CD4-positive, alpha-beta memory T cell (primary cell): Measurements from ENCODE around the gene HOXB3. TPM values are rescaled to one million over a fixed set of nuclear protein-coding genes. Genes with fewer than 3 reads are reported as not detected.
A peak's percentile ranks its signal among the peaks of the same experiment; 100 is the strongest.

ENCODE experiments used
- CTCF ChIA-PET: fragments of 350-600 bp; sonication (Branson Sonifier 250); formaldehyde crosslinking; loops from one replicate; lab custom pipeline; 2021; ENCODE audit warnings: inconsistent platforms; ENCODE audit not compliant: partially characterized antibody; lab: Charles Lee
- POLR2A ChIA-PET: fragments of 350-600 bp; sonication (Branson Sonifier 250); formaldehyde crosslinking; loops from one replicate; lab custom pipeline; 2021; ENCODE audit not compliant: partially characterized antibody; lab: Charles Lee
- DNase-seq, 5 donors: peaks; one replicate each; pipeline versions ENCODE4 v3.0.0 to v3.0.0-alpha.2; 2020 to 2022; ENCODE audit warnings: mixed read lengths in 1 of 5
- H3K27ac ChIP-seq: one replicate; pipeline ENCODE4 v1.7.0; 2013; ENCODE audit warnings: low read depth, low read length
- H3K27me3 ChIP-seq: 2 replicates; pipeline ENCODE4 v1.7.0; 2013; ENCODE audit warnings: mild to moderate bottlenecking, low read length, moderate library complexity; ENCODE audit not compliant: insufficient read depth
- H3K36me3 ChIP-seq: 2 replicates; pipeline ENCODE4 v1.7.0; 2013; ENCODE audit warnings: mild to moderate bottlenecking, low read length, moderate library complexity; ENCODE audit not compliant: insufficient read depth
- H3K4me1 ChIP-seq: 2 replicates; pipeline ENCODE4 v1.7.0; 2013; ENCODE audit warnings: mild to moderate bottlenecking, low read length, moderate library complexity; ENCODE audit not compliant: insufficient read depth
- H3K4me3 ChIP-seq, 2 donors: one replicate each; pipeline ENCODE4 v1.7.0; 2013; ENCODE audit warnings: low read length in 2 of 2, mild to moderate bottlenecking in 1 of 2
- H3K9me3 ChIP-seq, 2 donors: one replicate each; pipeline ENCODE4 v1.7.0; 2013; ENCODE audit warnings: low read length in 2 of 2, control low read depth in 1 of 2; ENCODE audit not compliant: control insufficient read depth in 1 of 2
- H3K27ac Mint-ChIP-seq, 7 donors: one replicate each; pipeline ENCODE4 v1.8.0; 2020 to 2021; ENCODE audit warnings: mixed read lengths in 7 of 7, mild to moderate bottlenecking in 6 of 7, inconsistent platforms in 3 of 7, moderate library complexity in 3 of 7
- H3K27me3 Mint-ChIP-seq, 2 donors: one replicate each; pipeline ENCODE4 v1.8.0; 2020 to 2021; ENCODE audit warnings: mixed read lengths in 2 of 2
- H3K36me3 Mint-ChIP-seq, 2 donors: one replicate each; pipeline ENCODE4 v1.8.0; 2020 to 2021; ENCODE audit warnings: mixed read lengths in 2 of 2, inconsistent platforms in 1 of 2, mild to moderate bottlenecking in 1 of 2
- H3K4me1 Mint-ChIP-seq, 4 donors: one replicate each; pipeline ENCODE4 v1.8.0; 2020 to 2021; ENCODE audit warnings: mixed read lengths in 4 of 4, mild to moderate bottlenecking in 1 of 4
- H3K4me3 Mint-ChIP-seq, 8 donors: one replicate each; pipeline ENCODE4 v1.8.0; 2020 to 2021; ENCODE audit warnings: mixed read lengths in 8 of 8, mild to moderate bottlenecking in 7 of 8, moderate library complexity in 6 of 8, inconsistent platforms in 3 of 8
- H3K9me3 Mint-ChIP-seq, 8 donors: one replicate each; pipeline ENCODE4 v1.8.0; 2020 to 2021; ENCODE audit warnings: mixed read lengths in 8 of 8, mild to moderate bottlenecking in 5 of 8, inconsistent platforms in 3 of 8, moderate library complexity in 1 of 8
- intact Hi-C: fragments of 100-400 bp; cut with micrococcal nuclease; formaldehyde crosslinking; loops from one replicate; pipeline ENCODE4 v1.15.1; 2023
- polyA plus RNA-seq, 2 donors: library from polyadenylated mRNA; unstranded; fragments of 300-500 nt; fragmentation: Illumina TruSeq; gene quantifications; one replicate each; pipeline ENCODE4 v1.2.3, GENCODE V29; 2021
- total RNA-seq, 2 experiments: library from RNA; stranded (reverse); gene quantifications; one replicate each; pipeline ENCODE4 v1.2.3, GENCODE V29; 2021

Gene HOXB3
- total and polyA plus RNA-seq, 4 experiments from 2014 or later = 0.10 to 14.5 (median 11.2) TPM; not detected in 1

- Mint-ChIP-seq H3K4me3 (no peak overlapping the region), H3K9me3 (no peaks in the 10 kb centered on the region), H3K36me3 (no peaks in the 10 kb centered on the region), H3K27ac (peak overlapping the region in 2 of 7 donors; percentile 46 to 73), H3K27me3 (peaks cover 0 to 1% of the 10 kb centered on the region in 2 donors), H3K4me1 (peaks cover 8 to 12% (median 9%) of the 10 kb centered on the region in 4 donors)
- Histone ChIP-seq H3K9me3 (no peaks in the 10 kb centered on the region), H3K36me3 (no peaks in the 10 kb centered on the region), H3K27me3 (no peaks in the 10 kb centered on the region), H3K4me1 (peaks cover 9% of the 10 kb centered on the region), H3K27ac (no peak overlapping the region), H3K4me3 (no peak overlapping the region)
- ChIA-PET CTCF (interaction anchor here (1.0 to 4.4 kb wide), 3 partner anchors 9 to 242 kb away, joined by 3 to 29 read pairs (median 4); no protein-coding TSS in a partner anchor), POLR2A (interaction anchor here (1.3 to 1.6 kb wide), 2 partner anchors 8 to 44 kb away, joined by 6 read pairs; no protein-coding TSS in a partner anchor)
- intact Hi-C loops = loop anchor here (5.0 kb wide), 1 partner anchor 37 kb away; no protein-coding TSS in a partner anchor
- DNase-seq = no peak
Measured at GRCh38 chr17:48504953-48505352, 85.1 kb downstream of the HOXB3 start.

GRCh38 chr17:48503747-48504146 lies 86.3 kb downstream of the HOXB3 start:
- H3K27ac Mint-ChIP-seq = no peak overlapping the region

GRCh38 chr17:48502901-48503300 lies 87.1 kb downstream of the HOXB3 start:
- DNase-seq = no peak
- H3K4me3 ChIP-seq = no peak overlapping the region
- H3K27ac Mint-ChIP-seq = no peak overlapping the region
- H3K4me1 Mint-ChIP-seq = peaks cover 7 to 12% (median 8%) of the 10 kb centered on the region in 4 donors
- no peaks in the 10 kb centered on the region for H3K27me3 ChIP-seq
- H3K27ac ChIP-seq = no peak overlapping the region
- no peaks in the 10 kb centered on the region for H3K9me3 ChIP-seq
- no peaks in the 10 kb centered on the region for H3K36me3 ChIP-seq
- peaks cover 9% of the 10 kb centered on the region for H3K4me1 ChIP-seq
- H3K36me3 Mint-ChIP-seq = no peaks in the 10 kb centered on the region
- no peak overlapping the region for H3K4me3 Mint-ChIP-seq
- H3K9me3 Mint-ChIP-seq = no peaks in the 10 kb centered on the region
- ChIA-PET CTCF (interaction anchor here (1.2 to 4.4 kb wide), 2 partner anchors 11 to 90 kb away, joined by 8 to 29 read pairs; partner anchors contain the start of gene HOXB5), POLR2A (no interaction called here)
- H3K27me3 Mint-ChIP-seq = peaks cover 0 to under 1% of the 10 kb centered on the region in 2 donors
- intact Hi-C loops = no loop called here

More at GRCh38 chr17:48503747-48504146, 86.3 kb downstream of the HOXB3 start:
- H3K36me3 Mint-ChIP-seq = no peaks in the 10 kb centered on the region
- no peak overlapping the region for H3K4me3 Mint-ChIP-seq
- Histone ChIP-seq H3K36me3 (no peaks in the 10 kb centered on the region), H3K27me3 (no peaks in the 10 kb centered on the region), H3K27ac (no peak overlapping the region), H3K4me3 (no peak overlapping the region), H3K9me3 (no peaks in the 10 kb centered on the region), H3K4me1 (peaks cover 9% of the 10 kb centered on the region)
- intact Hi-C loops = no loop called here
- DNase-seq = no peak
- H3K27me3 Mint-ChIP-seq = no peaks in the 10 kb centered on the region
- CTCF ChIA-PET = interaction anchor here (0.9 to 4.4 kb wide), 3 partner anchors 11 to 89 kb away, joined by 3 to 29 read pairs (median 8); partner anchors contain the start of gene HOXB5
- no peaks in the 10 kb centered on the region for H3K9me3 Mint-ChIP-seq
- POLR2A ChIA-PET = interaction anchor here (1.3 to 1.6 kb wide), 2 partner anchors 9 to 45 kb away, joined by 6 read pairs; no protein-coding TSS in a partner anchor
- H3K4me1 Mint-ChIP-seq = peaks cover 7 to 12% (median 8%) of the 10 kb centered on the region in 4 donors

GRCh38 chr17:48502312-48502711 lies 87.7 kb downstream of the HOXB3 start:
- Histone ChIP-seq H3K27me3 (no peaks in the 10 kb centered on the region), H3K4me1 (peaks cover 9% of the 10 kb centered on the region), H3K4me3 (no peak overlapping the region), H3K9me3 (no peaks in the 10 kb centered on the region), H3K36me3 (no peaks in the 10 kb centered on the region), H3K27ac (no peak overlapping the region)
- intact Hi-C loops = no loop called here
- Mint-ChIP-seq H3K9me3 (no peaks in the 10 kb centered on the region), H3K27me3 (peaks cover 0 to 3% of the 10 kb centered on the region in 2 donors), H3K27ac (peak overlapping the region in 1 of 7 donors; percentile 12), H3K4me1 (peaks cover 7 to 12% (median 8%) of the 10 kb centered on the region in 4 donors), H3K4me3 (no peak overlapping the region), H3K36me3 (no peaks in the 10 kb centered on the region)
- ChIA-PET POLR2A (no interaction called here), CTCF (interaction anchor here (1.1 to 1.8 kb wide), 2 partner anchors 10 to 80 kb away, joined by 3 to 9 read pairs; no protein-coding TSS in a partner anchor)
- no peak for DNase-seq

- no peaks in the 10 kb centered on the region for H3K36me3 Mint-ChIP-seq
- no peak overlapping the region for H3K27ac Mint-ChIP-seq
- Histone ChIP-seq H3K4me3 (no peak overlapping the region), H3K4me1 (peaks cover 4% of the 10 kb centered on the region), H3K9me3 (no peaks in the 10 kb centered on the region), H3K27me3 (no peaks in the 10 kb centered on the region), H3K27ac (no peak overlapping the region), H3K36me3 (no peaks in the 10 kb centered on the region)
- peaks cover 4 to 8% (median 5%) of the 10 kb centered on the region in 4 donors for H3K4me1 Mint-ChIP-seq
- no peaks in the 10 kb centered on the region for H3K9me3 Mint-ChIP-seq
- ChIA-PET CTCF (interaction anchor here (0.8 to 2.8 kb wide), 7 partner anchors 9 to 170 kb away, joined by 3 to 11 read pairs (median 3); partner anchors contain the start of gene HOXB5), POLR2A (interaction anchor here (0.7 to 1.0 kb wide), 2 partner anchors 87 to 92 kb away, joined by 3 read pairs; partner anchors contain the start of gene HOXB5)
- no peak overlapping the region for H3K4me3 Mint-ChIP-seq
- DNase-seq = no peak
- H3K27me3 Mint-ChIP-seq = peaks cover 0 to 6% of the 10 kb centered on the region in 2 donors
- intact Hi-C loops = no loop called here
Measured at GRCh38 chr17:48500435-48501426, 89.3 kb downstream of the HOXB3 start.

GRCh38 chr17:48499735-48500434 lies 90.2 kb downstream of the HOXB3 start:
- H3K36me3 ChIP-seq = no peaks in the 10 kb centered on the region
- no peaks in the 10 kb centered on the region for H3K27me3 ChIP-seq
- POLR2A ChIA-PET = no interaction called here
- Mint-ChIP-seq H3K4me3 (no peak overlapping the region), H3K27me3 (peaks cover 0 to 6% of the 10 kb centered on the region in 2 donors), H3K9me3 (no peaks in the 10 kb centered on the region), H3K27ac (no peak overlapping the region), H3K36me3 (no peaks in the 10 kb centered on the region), H3K4me1 (peaks cover 0 to under 1% (median 0%) of the 10 kb centered on the region in 4 donors)
- H3K27ac ChIP-seq = no peak overlapping the region
- DNase-seq = no peak
- CTCF ChIA-PET = interaction anchor here (0.8 to 2.8 kb wide), 4 partner anchors 16 to 169 kb away, joined by 3 to 11 read pairs (median 3); partner anchors contain the start of gene HOXB5
- H3K4me1 ChIP-seq = no peaks in the 10 kb centered on the region
- intact Hi-C loops = no loop called here
- no peaks in the 10 kb centered on the region for H3K9me3 ChIP-seq
- no peak overlapping the region for H3K4me3 ChIP-seq
